CD8-positive, alpha-beta memory T cell (primary cell): ENCODE measurements around the gene TBL1X. TPM values are rescaled to one million over a fixed set of nuclear protein-coding genes. Genes with fewer than 3 reads are reported as not detected.

ENCODE experiments used
- CTCF ChIA-PET: fragments of 350-600 bp; sonication (Branson Sonifier 250); formaldehyde crosslinking; loops from one replicate; lab custom pipeline; 2021; ENCODE audit warnings: antibody characterized with exemption; lab: Charles Lee
- POLR2A ChIA-PET: fragments of 350-600 bp; sonication (Branson Sonifier 250); formaldehyde crosslinking; loops from one replicate; lab custom pipeline; 2021; ENCODE audit warnings: antibody characterized with exemption; lab: Charles Lee
- DNase-seq, 5 donors: peaks; one replicate each; pipeline versions ENCODE4 v3.0.0 to v3.0.0-alpha.2; 2020 to 2022; ENCODE audit warnings: mixed read lengths in 1 of 5
- H3K27ac ChIP-seq: one replicate; pipeline ENCODE4 v1.7.0; 2013; ENCODE audit warnings: low read depth, mild to moderate bottlenecking, low read length, moderate library complexity
- H3K27me3 ChIP-seq: 2 replicates; pipeline ENCODE4 v1.7.0; 2013; ENCODE audit warnings: low read length, mild to moderate bottlenecking; ENCODE audit not compliant: insufficient read depth, poor library complexity, severe bottlenecking
- H3K36me3 ChIP-seq: 2 replicates; pipeline ENCODE4 v1.7.0; 2013; ENCODE audit warnings: mild to moderate bottlenecking, low read length, moderate library complexity; ENCODE audit not compliant: insufficient read depth
- H3K4me1 ChIP-seq: 2 replicates; pipeline ENCODE4 v1.7.0; 2013; ENCODE audit warnings: mild to moderate bottlenecking, low read length, moderate library complexity; ENCODE audit not compliant: insufficient read depth
- H3K4me3 ChIP-seq: 2 replicates; pipeline ENCODE4 v1.7.0; 2013; ENCODE audit warnings: mild to moderate bottlenecking, low read length
- H3K9me3 ChIP-seq: 2 replicates; pipeline ENCODE4 v1.7.0; 2013; ENCODE audit warnings: mild to moderate bottlenecking, low read length
- H3K27ac Mint-ChIP-seq, 8 donors: one replicate each; pipeline ENCODE4 v1.8.0; 2020 to 2021; ENCODE audit warnings: mixed read lengths in 8 of 8, mild to moderate bottlenecking in 6 of 8, inconsistent platforms in 3 of 8, moderate library complexity in 3 of 8
- H3K27me3 Mint-ChIP-seq, 2 donors: one replicate each; pipeline ENCODE4 v1.8.0; 2020 to 2021; ENCODE audit warnings: mixed read lengths in 2 of 2, mild to moderate bottlenecking in 1 of 2, moderate library complexity in 1 of 2
- H3K36me3 Mint-ChIP-seq, 3 donors: one replicate each; pipeline ENCODE4 v1.8.0; 2020 to 2021; ENCODE audit warnings: mixed read lengths in 3 of 3, inconsistent platforms in 1 of 3, mild to moderate bottlenecking in 1 of 3
- H3K4me1 Mint-ChIP-seq, 3 donors: one replicate each; pipeline ENCODE4 v1.8.0; 2020 to 2021; ENCODE audit warnings: mixed read lengths in 3 of 3, inconsistent platforms in 1 of 3, mild to moderate bottlenecking in 1 of 3
- H3K4me3 Mint-ChIP-seq, 7 donors: one replicate each; pipeline ENCODE4 v1.8.0; 2020 to 2021; ENCODE audit warnings: mixed read lengths in 7 of 7, mild to moderate bottlenecking in 6 of 7, moderate library complexity in 4 of 7, inconsistent platforms in 2 of 7
- H3K9me3 Mint-ChIP-seq, 5 donors: one replicate each; pipeline ENCODE4 v1.8.0; 2020 to 2022; ENCODE audit warnings: mixed read lengths in 5 of 5, mild to moderate bottlenecking in 3 of 5, moderate library complexity in 2 of 5, inconsistent platforms in 1 of 5
- polyA plus RNA-seq: library from polyadenylated mRNA; unstranded; fragments of 300-500 nt; fragmentation: Illumina TruSeq; gene quantifications from one replicate; pipeline ENCODE4 v1.2.3, GENCODE V29; 2021
- total RNA-seq, 2 experiments: library from RNA; stranded (reverse); gene quantifications; one replicate each; pipeline ENCODE4 v1.2.3, GENCODE V29; 2021

Gene TBL1X
- total and polyA plus RNA-seq, 3 experiments from 2014 or later, result 16.1 to 25.0 (median 21.3) TPM

GRCh38 chrX:9668537-9668936 is 203.7 kb downstream of the TBL1X start:
- Mint-ChIP-seq H3K36me3 (peaks cover 3 to 13% (median 5%) of the 10 kb centered on the region in 3 donors), H3K9me3 (no peaks in the 10 kb centered on the region), H3K27me3 (no peaks in the 10 kb centered on the region), H3K4me3 (no peak overlapping the region), H3K4me1 (peaks cover 0 to 4% (median 2%) of the 10 kb centered on the region in 3 donors), H3K27ac (no peak overlapping the region)
- no peak overlapping the region for H3K4me3 ChIP-seq
- no peaks in the 10 kb centered on the region for H3K4me1 ChIP-seq
- DNase-seq, result no peak
- ChIA-PET POLR2A (no interaction called here), CTCF (no interaction called here)
- no peak overlapping the region for H3K27ac ChIP-seq
- no peaks in the 10 kb centered on the region for H3K36me3 ChIP-seq
- H3K27me3 ChIP-seq, result no peaks in the 10 kb centered on the region
- no peaks in the 10 kb centered on the region for H3K9me3 ChIP-seq

- Mint-ChIP-seq H3K27ac (peak overlapping the region in 2 of 8 donors; percentile 25 to 52), H3K9me3 (no peaks in the 10 kb centered on the region), H3K27me3 (no peaks in the 10 kb centered on the region), H3K4me1 (peaks cover 0 to 4% (median 2%) of the 10 kb centered on the region in 3 donors), H3K4me3 (no peak overlapping the region), H3K36me3 (peaks cover 3 to 14% (median 5%) of the 10 kb centered on the region in 3 donors)
- Histone ChIP-seq H3K9me3 (no peaks in the 10 kb centered on the region), H3K27me3 (no peaks in the 10 kb centered on the region), H3K27ac (no peak overlapping the region), H3K4me1 (no peaks in the 10 kb centered on the region), H3K4me3 (no peak overlapping the region), H3K36me3 (no peaks in the 10 kb centered on the region)
- DNase-seq, result no peak
- CTCF ChIA-PET, result no interaction called here
- POLR2A ChIA-PET, result no interaction called here
Observed at GRCh38 chrX:9670136-9670814, 205.4 kb downstream of the TBL1X start.

- no peak overlapping the region for H3K27ac ChIP-seq
Observed at GRCh38 chrX:9671998-9672397, 207.1 kb downstream of the TBL1X start.

GRCh38 chrX:9676306-9676705 is 211.4 kb downstream of the TBL1X start:
- no peak for DNase-seq
- H3K27me3 Mint-ChIP-seq, result no peaks in the 10 kb centered on the region
- H3K36me3 Mint-ChIP-seq, result peaks cover 3 to 28% (median 5%) of the 10 kb centered on the region in 3 donors
- Histone ChIP-seq H3K4me3 (no peak overlapping the region), H3K4me1 (no peaks in the 10 kb centered on the region), H3K36me3 (no peaks in the 10 kb centered on the region), H3K27me3 (no peaks in the 10 kb centered on the region), H3K27ac (no peak overlapping the region), H3K9me3 (no peaks in the 10 kb centered on the region)
- CTCF ChIA-PET, result no interaction called here
- POLR2A ChIA-PET, result no interaction called here
- peak overlapping the region in 2 of 8 donors; percentile 13 to 46 for H3K27ac Mint-ChIP-seq
- no peak overlapping the region for H3K4me3 Mint-ChIP-seq
- H3K9me3 Mint-ChIP-seq, result peaks cover 0 to 3% (median 0%) of the 10 kb centered on the region in 5 donors
- H3K4me1 Mint-ChIP-seq, result peaks cover 19 to 27% (median 20%) of the 10 kb centered on the region in 3 donors

More at GRCh38 chrX:9671998-9672397, 207.1 kb downstream of the TBL1X start:
- Mint-ChIP-seq H3K4me3 (no peak overlapping the region), H3K27me3 (no peaks in the 10 kb centered on the region), H3K36me3 (peaks cover 3 to 14% (median 5%) of the 10 kb centered on the region in 3 donors), H3K9me3 (peaks cover 0 to 3% (median 0%) of the 10 kb centered on the region in 5 donors), H3K4me1 (peaks cover 7 to 15% (median 8%) of the 10 kb centered on the region in 3 donors), H3K27ac (no peak overlapping the region)
- Histone ChIP-seq H3K9me3 (no peaks in the 10 kb centered on the region), H3K36me3 (no peaks in the 10 kb centered on the region), H3K4me3 (no peak overlapping the region), H3K4me1 (no peaks in the 10 kb centered on the region), H3K27me3 (no peaks in the 10 kb centered on the region)
- ChIA-PET CTCF (no interaction called here), POLR2A (no interaction called here)
- DNase-seq, result no peak

GRCh38 chrX:9676738-9677097 is 211.9 kb downstream of the TBL1X start:
- Mint-ChIP-seq H3K9me3 (peaks cover 0 to 3% (median 0%) of the 10 kb centered on the region in 5 donors), H3K27me3 (no peaks in the 10 kb centered on the region), H3K4me1 (peaks cover 19 to 27% (median 20%) of the 10 kb centered on the region in 3 donors), H3K36me3 (peaks cover 3 to 31% (median 5%) of the 10 kb centered on the region in 3 donors), H3K27ac (peak overlapping the region in 5 of 8 donors; percentile 45 to 91 (median 50)), H3K4me3 (peak overlapping the region in 1 of 7 donors; percentile 18)
- H3K27me3 ChIP-seq, result no peaks in the 10 kb centered on the region
- CTCF ChIA-PET, result no interaction called here
- H3K27ac ChIP-seq, result no peak overlapping the region
- no peaks in the 10 kb centered on the region for H3K4me1 ChIP-seq
- no peaks in the 10 kb centered on the region for H3K36me3 ChIP-seq
- H3K4me3 ChIP-seq, result no peak overlapping the region
- DNase-seq, result no peak
- no peaks in the 10 kb centered on the region for H3K9me3 ChIP-seq
- POLR2A ChIA-PET, result no interaction called here

GRCh38 chrX:9677098-9677739 is 212.4 kb downstream of the TBL1X start:
- no peak overlapping the region for H3K4me3 ChIP-seq
- H3K27ac ChIP-seq, result no peak overlapping the region
- ChIA-PET POLR2A (no interaction called here), CTCF (no interaction called here)
- H3K36me3 ChIP-seq, result no peaks in the 10 kb centered on the region
- H3K4me1 ChIP-seq, result no peaks in the 10 kb centered on the region
- peak in 1 of 5 donors; percentile 17 for DNase-seq
- H3K27me3 ChIP-seq, result no peaks in the 10 kb centered on the region
- H3K9me3 Mint-ChIP-seq, result peaks cover 0 to 3% (median 0%) of the 10 kb centered on the region in 5 donors
- no peaks in the 10 kb centered on the region for H3K27me3 Mint-ChIP-seq
- peaks cover 18 to 26% (median 20%) of the 10 kb centered on the region in 3 donors for H3K4me1 Mint-ChIP-seq
- no peaks in the 10 kb centered on the region for H3K9me3 ChIP-seq
- peaks cover 3 to 33% (median 4%) of the 10 kb centered on the region in 3 donors for H3K36me3 Mint-ChIP-seq
- H3K27ac Mint-ChIP-seq, result peak overlapping the region in 7 of 8 donors; percentile 5 to 91 (median 52)
- H3K4me3 Mint-ChIP-seq, result peak overlapping the region in 2 of 7 donors; percentile 49 to 57

- no peaks in the 10 kb centered on the region for H3K27me3 ChIP-seq
- no peak overlapping the region for H3K4me3 ChIP-seq
- H3K9me3 Mint-ChIP-seq, result peaks cover 0 to 3% (median 0%) of the 10 kb centered on the region in 5 donors
- H3K4me1 ChIP-seq, result no peaks in the 10 kb centered on the region
- H3K27ac Mint-ChIP-seq, result peak overlapping the region in 1 of 8 donors; percentile 18
- no peak overlapping the region for H3K27ac ChIP-seq
- H3K36me3 ChIP-seq, result no peaks in the 10 kb centered on the region
- ChIA-PET POLR2A (no interaction called here), CTCF (no interaction called here)
- no peak overlapping the region for H3K4me3 Mint-ChIP-seq
- H3K9me3 ChIP-seq, result no peaks in the 10 kb centered on the region
- no peak for DNase-seq
- peaks cover 0 to 28% (median 1%) of the 10 kb centered on the region in 3 donors for H3K36me3 Mint-ChIP-seq
- H3K27me3 Mint-ChIP-seq, result no peaks in the 10 kb centered on the region
- peaks cover 16 to 23% (median 20%) of the 10 kb centered on the region in 3 donors for H3K4me1 Mint-ChIP-seq
Observed at GRCh38 chrX:9678215-9678965, 213.5 kb downstream of the TBL1X start.
